GM12874 (cell line): Measurements from ENCODE around the gene MARCHF10.

Experiments
- CTCF ChIP-seq: IDR thresholded peaks from 2 replicates; pipeline ENCODE4 v1.5.1; 2011; ENCODE audit warnings: low read depth, mild to moderate bottlenecking, control low read depth, low read length, moderate library complexity; ENCODE audit not compliant: insufficient read depth

The MARCHF10 gene

GRCh38 chr17:62765351-62765750, 42.8 kb downstream of the MARCHF10 start:
- TF ChIP-seq CTCF = no peak

- TF ChIP-seq CTCF = no peak
Observed at GRCh38 chr17:62763891-62764600, 44.1 kb downstream of the MARCHF10 start.

GRCh38 chr17:62761884-62762283, 46.2 kb downstream of the MARCHF10 start:
- TF ChIP-seq CTCF = no peak

- TF ChIP-seq CTCF = no peak
Observed at GRCh38 chr17:62760945-62761267, 47.2 kb downstream of the MARCHF10 start.

- TF ChIP-seq CTCF = no peak
Observed at GRCh38 chr17:62760059-62760944, 47.8 kb downstream of the MARCHF10 start.

GRCh38 chr17:62757500-62757951, 50.6 kb downstream of the MARCHF10 start:
- TF ChIP-seq CTCF = no peak

- no peak for TF ChIP-seq CTCF
Observed at GRCh38 chr17:62756198-62756597, 51.9 kb downstream of the MARCHF10 start.
